ENCODE measurements around the gene MPEG1. TPM values are rescaled to one million over a fixed set of nuclear protein-coding genes. Genes with fewer than 3 reads are reported as not detected.

The MPEG1 gene
- total RNA-seq, 1 experiment from 2014 or later: not detected

- Histone ChIP-seq H2BK5ac (ENCODE audit: insufficient read length, low read length) (no peak overlapping the region), H4K20me1 (ENCODE audit: control insufficient read depth, insufficient read depth, insufficient read length) (no peaks in the 10 kb centered on the region), H3K4me2 (ENCODE audit: insufficient read depth, insufficient read length, low read length) (no peak overlapping the region), H4K8ac (replicated peaks; ENCODE audit: insufficient read length, low read depth, low read length) (no peak overlapping the region), H3K9ac (ENCODE audit: extremely low read depth, insufficient read length, low read length) (no peak overlapping the region), H3K4ac (ENCODE audit: low read depth, low read length) (no peak overlapping the region), H3K79me2 (ENCODE audit: insufficient read depth, low read length) (no peaks in the 10 kb centered on the region), H4K91ac (ENCODE audit: insufficient read length, low read depth, low read length) (no peak overlapping the region), H3K18ac (ENCODE audit: insufficient read length, low read depth, low read length) (no peak overlapping the region), H3K56ac (ENCODE audit: insufficient read length, low read depth, low read length) (no peak overlapping the region), H3K79me1 (ENCODE audit: insufficient read depth, low read depth, low read length, poor library complexity, severe bottlenecking) (no peaks in the 10 kb centered on the region), H2AK5ac (ENCODE audit: insufficient read length, low read length) (no peak overlapping the region), H2AFZ (ENCODE audit: low read length) (no peak overlapping the region), H3K23ac (ENCODE audit: insufficient read length, low read depth, low read length) (no peak overlapping the region), H3K9me3 (ENCODE audit: control insufficient read depth, low read depth, low read length) (no peaks in the 10 kb centered on the region), H4K5ac (ENCODE audit: insufficient read length, low read depth, low read length) (no peak overlapping the region), H3K23me2 (ENCODE audit: insufficient read length, low read depth, low read length, poor library complexity, severe bottlenecking) (no peaks in the 10 kb centered on the region), H3K27me3 (ENCODE audit: insufficient read depth, low read length) (no peaks in the 10 kb centered on the region), H3K27ac (ENCODE audit: insufficient read length, low read depth, low read length) (no peak overlapping the region), H3K14ac (ENCODE audit: insufficient read depth, low read length) (no peak overlapping the region), H2BK20ac (ENCODE audit: low read depth, low read length, poor library complexity, severe bottlenecking) (no peak overlapping the region), H2BK120ac (ENCODE audit: low read depth, low read length, poor library complexity, severe bottlenecking) (no peak overlapping the region), H2BK12ac (ENCODE audit: insufficient read length, low read depth, low read length) (no peak overlapping the region), H2BK15ac (ENCODE audit: low read depth, low read length) (no peak overlapping the region), H3K4me1 (ENCODE audit: insufficient read depth, low read length) (no peaks in the 10 kb centered on the region), H3T11ph (ENCODE audit: low read length) (no peak overlapping the region)
- H3K27ac Mint-ChIP-seq: peak overlapping the region in 2 of 3 experiments; percentile 84 to 86; a peak in 3 of 7 replicates
- peaks cover 4 to 11% of the 10 kb centered on the region in 2 experiments for H3K4me1 Mint-ChIP-seq
- no peak for DNase-seq
- H3K27me3 Mint-ChIP-seq (ENCODE audit: low read depth): no peaks in the 10 kb centered on the region
- WGBS (ENCODE audit: extremely low coverage, insufficient read length, low lambda C conversion rate): no CpG with 5 or more reads among the region's 5 CpGs
- no peak overlapping the region; a peak in 1 of 5 replicates for H3K4me3 Mint-ChIP-seq
- TF ChIP-seq CTCF (conservative IDR thresholded peaks at IDR 0.05): peak; percentile 73
- H3K36me3 Mint-ChIP-seq (ENCODE audit: insufficient read depth in 1 of 3, low read depth in 3 of 3): peaks cover 14 to 25% (median 15%) of the 10 kb centered on the region in 3 experiments
- no peaks in the 10 kb centered on the region for H3K9me3 Mint-ChIP-seq
Measured at GRCh38 chr11:59207988-59208451, 4.7 kb downstream of the MPEG1 start.
